Spinal cord (tissue), 10 donors: ENCODE data around the gene ZNF491. TPM values are rescaled to one million over a fixed set of nuclear protein-coding genes. Genes with fewer than 3 reads are reported as not detected.
"Not testable (repeated sequence)": the region's sequence is repeated elsewhere in the genome, so short reads cannot be mapped to it uniquely, and the experiment has no call there.

ENCODE experiments used
- DNase-seq, 6 donors: peaks; one replicate each; pipeline versions ENCODE4 v3.0.0 to v3.0.0-alpha.2; 2013 to 2015; ENCODE audit warnings: low spot score in 6 of 6, low read depth in 4 of 6
- H3K27ac ChIP-seq: one replicate; pipeline ENCODE4 v1.5.1; 2013; ENCODE audit warnings: low read depth, low read length, control low read depth
- H3K27me3 ChIP-seq: one replicate; pipeline ENCODE4 v1.6.1; 2013; ENCODE audit warnings: low read length; ENCODE audit not compliant: control insufficient read depth, insufficient read depth
- H3K36me3 ChIP-seq: one replicate; pipeline ENCODE4 v1.6.1; 2013; ENCODE audit warnings: low read length; ENCODE audit not compliant: control insufficient read depth, insufficient read depth
- H3K4me1 ChIP-seq: one replicate; pipeline ENCODE4 v1.6.1; 2013; ENCODE audit warnings: low read length; ENCODE audit not compliant: control insufficient read depth, insufficient read depth
- H3K4me3 ChIP-seq: one replicate; pipeline ENCODE4 v1.5.1; 2013; ENCODE audit warnings: low read depth, low read length, control low read depth
- H3K9me3 ChIP-seq: one replicate; pipeline ENCODE4 v1.6.1; 2013; ENCODE audit warnings: low read length; ENCODE audit not compliant: control insufficient read depth, insufficient read depth
- WGBS: methylation state at CpG from one replicate; pipeline ENCODE4 v1.1.5; 2013; ENCODE audit warnings: missing lambda C conversion rate; ENCODE audit not compliant: insufficient coverage; 5-methylcytosine and 5-hydroxymethylcytosine counted together
- polyA plus RNA-seq, 2 donors: library from polyadenylated mRNA; unstranded; fragments of 120-200 nt; gene quantifications; one replicate each; pipeline ENCODE4 v1.2.1, GENCODE V29; 2013; ENCODE audit not compliant: insufficient read length in 2 of 2
- total RNA-seq, 2 donors: library from RNA; depleted of rRNA in 1 of 2; stranded (reverse); fragments of 120-200 nt in 1 of 2; fragments of >200 nt in 1 of 2; gene quantifications; one replicate each; pipeline versions ENCODE4 v1.2.3 to v1.2.4, GENCODE V29; 2013 to 2014
- donor health status: healthy.

Gene ZNF491
- total and polyA plus RNA-seq, 4 donors = 7.3 to 13.9 (median 9.2) TPM

DNA sequence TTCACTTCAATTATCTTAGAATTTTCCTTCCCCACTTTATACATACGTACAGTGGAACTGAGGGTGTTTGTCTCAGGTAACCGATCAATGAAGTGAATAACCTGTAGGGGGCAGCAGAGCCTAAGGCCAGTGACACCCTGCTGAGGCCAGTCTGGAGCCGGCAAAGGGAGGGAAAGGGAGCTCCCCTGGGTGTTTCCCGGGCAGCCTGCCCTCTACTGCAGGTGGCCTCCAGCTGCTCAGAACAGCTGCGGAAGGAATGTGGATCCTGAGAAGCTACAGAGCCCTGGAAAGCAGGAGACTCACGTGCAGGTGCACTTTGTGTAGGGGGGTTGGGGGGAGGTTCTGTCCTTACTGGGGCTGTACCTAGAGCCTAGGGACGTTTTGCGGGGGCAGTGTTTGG is 832 bp upstream of the ZNF491 start:
- no peaks in the 10 kb centered on the region for H3K9me3 ChIP-seq
- WGBS = 7% methylated on average over 7 of the region's 8 CpGs
- H3K4me1 ChIP-seq = peaks cover 18% of the 10 kb centered on the region
- peak overlapping the region; percentile 94 for H3K27ac ChIP-seq
- H3K36me3 ChIP-seq = no peaks in the 10 kb centered on the region
- no peaks in the 10 kb centered on the region for H3K27me3 ChIP-seq
- peak overlapping the region; percentile 5 for H3K4me3 ChIP-seq
- DNase-seq = peak; percentile 44 to 94 (median 70)

GRCh38 chr19:11806354-11807098 is 8.2 kb downstream of the ZNF491 start:
- DNase-seq = no peak
- peaks cover 17% of the 10 kb centered on the region for H3K9me3 ChIP-seq
- H3K27ac ChIP-seq = no peak overlapping the region
- H3K4me3 ChIP-seq = no peak overlapping the region
- peaks cover 19% of the 10 kb centered on the region for H3K36me3 ChIP-seq
- 94% methylated on average over 4 of the region's 11 CpGs for WGBS
- no peaks in the 10 kb centered on the region for H3K4me1 ChIP-seq
- no peaks in the 10 kb centered on the region for H3K27me3 ChIP-seq

- DNase-seq = no peak
- WGBS = no CpG with 5 or more reads among the region's 2 CpGs
- H3K9me3 ChIP-seq = peaks cover 17% of the 10 kb centered on the region
- H3K4me3 ChIP-seq = no peak overlapping the region
- peaks cover 19% of the 10 kb centered on the region for H3K36me3 ChIP-seq
- H3K4me1 ChIP-seq = no peaks in the 10 kb centered on the region
- no peak overlapping the region for H3K27ac ChIP-seq
- H3K27me3 ChIP-seq = no peaks in the 10 kb centered on the region
Measured at GRCh38 chr19:11807099-11807380, 8.7 kb downstream of the ZNF491 start.

DNA sequence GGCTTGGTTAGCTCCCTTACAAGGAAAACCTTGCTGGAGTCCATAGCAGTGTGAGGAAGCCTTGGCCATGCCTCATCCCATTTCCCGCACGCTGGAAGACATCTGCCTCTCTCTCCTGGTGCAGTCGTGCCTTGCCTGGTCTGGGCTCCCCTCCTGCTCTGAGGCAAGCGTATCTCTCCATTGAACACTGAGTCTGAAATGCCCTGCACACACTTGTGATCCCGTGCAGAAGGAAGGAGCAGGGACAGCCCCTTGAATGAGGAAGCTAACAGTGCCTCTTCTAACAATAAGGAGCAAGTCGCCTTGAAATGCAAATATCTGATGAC is 15.3 kb downstream of the ZNF491 start:
- Histone ChIP-seq H3K4me1 (peaks cover 16% of the 10 kb centered on the region), H3K27me3 (no peaks in the 10 kb centered on the region), H3K4me3 (peak overlapping the region; percentile 84), H3K36me3 (peaks cover 5% of the 10 kb centered on the region), H3K27ac (peak overlapping the region; percentile 92), H3K9me3 (no peaks in the 10 kb centered on the region)
- no peak for DNase-seq
- 3% methylated on average over 6 of the region's 6 CpGs for WGBS

- H3K9me3 ChIP-seq = no peaks in the 10 kb centered on the region
- H3K27ac ChIP-seq = peak within 1 kb of the TSS; percentile 92
- H3K36me3 ChIP-seq = peaks cover 6% of the 10 kb centered on the region
- WGBS = under 1% methylated on average over 55 of the region's 55 CpGs
- peak; percentile 86 to 98 (median 94) for DNase-seq
- H3K4me1 ChIP-seq = peaks cover 16% of the 10 kb centered on the region
- H3K27me3 ChIP-seq = no peaks in the 10 kb centered on the region
- H3K4me3 ChIP-seq = peak within 1 kb of the TSS; percentile 84
Measured at GRCh38 chr19:11814029-11814699, 15.8 kb downstream of the ZNF491 start, which contains the start of gene ZNF440. Gene ZNF440 (plus strand): TSS chr19:11814273. CDS start chr19:11814448, 175 bp downstream.

DNA sequence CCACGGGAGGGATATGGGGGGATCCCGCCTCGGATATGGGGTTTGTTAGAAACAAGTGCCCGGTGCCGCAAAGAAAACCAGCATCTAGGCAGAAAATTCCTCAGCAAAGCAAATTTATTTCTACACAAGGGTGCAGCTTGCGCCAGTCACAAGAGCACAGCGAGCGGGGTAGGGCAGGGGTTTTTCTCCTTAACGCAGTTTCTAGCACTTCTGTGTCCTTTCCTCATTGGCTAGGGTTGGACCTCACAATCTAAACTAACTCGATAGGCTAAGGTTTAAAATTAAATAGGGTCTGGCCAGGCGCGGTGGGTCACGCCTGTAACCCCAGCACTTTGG is 16.3 kb downstream of the ZNF491 start:
- H3K27ac ChIP-seq = peak overlapping the region; percentile 92
- H3K4me3 ChIP-seq = peak overlapping the region; percentile 84
- 0% methylated on average over 7 of the region's 13 CpGs for WGBS
- no peaks in the 10 kb centered on the region for H3K9me3 ChIP-seq
- no peaks in the 10 kb centered on the region for H3K27me3 ChIP-seq
- DNase-seq = peak in 3 of 6 donors; percentile 7 to 59 (median 11)
- H3K36me3 ChIP-seq = peaks cover 10% of the 10 kb centered on the region
- H3K4me1 ChIP-seq = peaks cover 16% of the 10 kb centered on the region

GRCh38 chr19:11821474-11822109 is 23.3 kb downstream of the ZNF491 start:
- H3K9me3 ChIP-seq = no peaks in the 10 kb centered on the region
- no peak overlapping the region for H3K4me3 ChIP-seq
- 91% methylated on average over 3 of the region's 5 CpGs for WGBS
- peaks cover 21% of the 10 kb centered on the region for H3K36me3 ChIP-seq
- DNase-seq = no peak
- no peak overlapping the region for H3K27ac ChIP-seq
- no peaks in the 10 kb centered on the region for H3K4me1 ChIP-seq
- H3K27me3 ChIP-seq = no peaks in the 10 kb centered on the region

DNA sequence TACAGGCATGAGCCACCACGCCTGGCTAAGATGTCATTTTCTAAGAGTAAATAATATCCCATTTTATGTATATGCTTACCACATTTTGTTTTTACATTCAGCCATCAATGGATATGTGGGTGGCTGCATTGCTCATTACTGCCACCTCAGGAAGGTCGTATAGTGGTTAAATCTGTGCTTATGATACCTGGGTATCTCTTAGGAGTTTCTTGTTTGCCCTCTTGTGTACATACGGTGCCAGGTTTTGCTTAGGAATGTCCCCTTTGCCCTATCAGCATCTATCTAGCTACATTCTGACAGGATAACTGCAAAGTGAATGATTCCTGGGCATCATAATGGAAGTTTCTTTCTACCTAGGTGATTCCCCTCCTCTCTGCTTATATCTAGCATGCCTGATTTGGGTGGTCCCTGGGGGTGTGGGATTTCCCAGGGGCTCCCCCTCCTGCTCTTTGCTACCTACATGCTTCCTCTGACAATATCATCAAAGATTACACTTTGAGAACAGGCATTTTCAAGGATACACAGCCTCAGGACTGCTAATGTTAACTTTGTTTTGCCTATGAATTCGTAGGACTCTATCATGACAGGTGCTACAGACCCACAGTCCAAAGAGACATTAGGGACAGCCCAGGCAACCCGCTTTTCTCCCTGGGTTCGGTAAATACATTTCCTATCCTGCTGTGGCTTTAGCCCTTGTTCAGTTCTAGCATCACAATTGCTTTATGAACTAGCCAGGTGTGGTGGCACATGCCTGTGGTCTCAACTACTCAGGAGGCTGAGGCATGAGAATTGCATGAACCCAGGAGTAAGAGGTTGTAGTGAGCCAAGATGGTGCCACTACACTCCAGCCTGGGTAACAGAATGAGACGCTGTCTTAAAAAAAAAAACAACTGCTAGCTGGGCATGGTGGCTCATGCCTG is 30.9 kb downstream of the ZNF491 start:
- H3K4me1 ChIP-seq, DNase-seq, H3K9me3 ChIP-seq: not testable (repeated sequence)

DNA sequence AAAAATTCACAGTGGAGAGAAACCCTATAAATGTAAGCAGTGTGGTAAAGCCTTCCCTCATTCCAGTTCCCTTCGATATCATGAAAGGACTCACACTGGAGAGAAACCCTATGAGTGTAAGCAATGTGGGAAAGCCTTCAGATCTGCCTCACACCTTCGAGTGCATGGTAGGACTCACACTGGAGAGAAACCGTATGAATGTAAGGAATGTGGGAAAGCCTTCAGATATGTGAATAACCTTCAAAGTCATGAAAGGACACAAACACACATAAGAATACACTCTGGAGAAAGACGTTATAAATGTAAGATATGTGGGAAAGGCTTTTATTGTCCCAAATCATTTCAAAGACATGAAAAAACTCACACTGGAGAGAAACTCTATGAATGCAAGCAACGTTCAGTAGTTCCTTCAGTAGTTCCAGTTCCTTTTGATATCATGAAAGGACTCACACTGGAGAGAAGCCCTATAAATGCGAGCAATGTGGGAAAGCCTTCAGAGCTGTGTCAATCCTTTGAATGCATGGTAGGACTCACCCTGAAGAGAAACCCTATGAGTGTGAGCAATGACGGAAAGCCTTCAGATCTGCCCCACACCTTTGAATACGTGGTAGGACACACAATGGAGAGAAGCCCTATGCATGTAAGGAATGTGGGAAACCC is 34.1 kb downstream of the ZNF491 start:
- WGBS = 95% methylated on average over 3 of the region's 8 CpGs
- Histone ChIP-seq H3K4me1 (no peaks in the 10 kb centered on the region), H3K27me3 (no peaks in the 10 kb centered on the region), H3K4me3 (no peak overlapping the region), H3K36me3 (peaks cover 2% of the 10 kb centered on the region), H3K27ac (no peak overlapping the region), H3K9me3 (peaks cover 8% of the 10 kb centered on the region)
- DNase-seq = no peak

More for the DNA sequence above, 30.9 kb downstream of the ZNF491 start:
- H3K27me3 ChIP-seq, H3K27ac ChIP-seq, H3K36me3 ChIP-seq, H3K4me3 ChIP-seq: not testable (repeated sequence)
- 95% methylated on average over 3 of the region's 7 CpGs for WGBS
